ENCODE results near the gene TMEM178B. TPM values are rescaled to one million over a fixed set of nuclear protein-coding genes. Genes with fewer than 3 reads are reported as not detected.

Gene TMEM178B
- total and polyA plus RNA-seq, 2 of the 13 experiments (the other 11 are each of a cell fraction or from before 2014, with no cell fraction given): 0.01 to 0.02 TPM

GRCh38 chr7:141370178-141370577, 296.3 kb downstream of the TMEM178B start (continued):
- TF ChIP-seq ZBTB39 (CRISPR knock-in tag; IDR thresholded peaks at IDR 0.05): no peak
- TF ChIP-seq KIAA2018 (CRISPR knock-in tag; IDR thresholded peaks at IDR 0.05; ENCODE audit: borderline replicate concordance): no peak
- TF ChIP-seq MIXL1 (CRISPR knock-in tag; IDR thresholded peaks at IDR 0.05): no peak
- no peak for TF ChIP-seq U2AF1 (optimal IDR thresholded peaks at IDR 0.05; ENCODE audit: low read depth, low read length)
- no peak for TF ChIP-seq ZNF512B (CRISPR knock-in tag; IDR thresholded peaks at IDR 0.05; ENCODE audit: borderline replicate concordance)
- no peak for TF ChIP-seq HES4 (CRISPR knock-in tag; IDR thresholded peaks at IDR 0.05; ENCODE audit: borderline replicate concordance)

Data from HepG2 (cell line).